ENCODE data around the gene FCHO2. TPM values are rescaled to one million over a fixed set of nuclear protein-coding genes. Genes with fewer than 3 reads are reported as not detected.

FCHO2 gene
- total RNA-seq, 1 experiment from 2014 or later = 5.8 TPM

DNA sequence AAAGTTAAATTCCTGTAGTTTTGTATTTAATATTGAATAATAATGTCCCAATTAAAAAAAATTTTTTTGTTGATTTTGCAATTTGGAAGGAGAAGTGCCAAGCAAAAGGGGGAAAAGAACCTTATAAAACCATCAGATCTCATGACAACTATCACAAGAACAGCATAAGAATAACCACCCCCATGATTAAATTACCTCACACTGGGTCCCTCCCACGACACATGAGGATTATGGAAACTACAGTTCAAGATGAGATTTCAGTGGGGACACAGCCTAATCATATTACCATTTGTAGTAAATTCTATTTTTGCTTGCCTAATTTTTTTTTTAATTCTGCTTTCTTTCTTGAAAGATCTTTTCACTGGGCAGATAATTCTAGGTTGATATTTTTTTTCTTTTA lies 33.4 kb upstream of the FCHO2 start:
- no peak overlapping the region for H4K5ac ChIP-seq (ENCODE audit: insufficient read length, low read depth, low read length)
- H3K27ac ChIP-seq (ENCODE audit: insufficient read length, low read depth, low read length) = no peak overlapping the region
- no peak overlapping the region for H2BK20ac ChIP-seq (ENCODE audit: low read depth, low read length, poor library complexity, severe bottlenecking)
- H4K20me1 ChIP-seq (ENCODE audit: control insufficient read depth, insufficient read depth, insufficient read length) = no peaks in the 10 kb centered on the region
- H3K27ac Mint-ChIP-seq = no peak overlapping the region
- no peaks in the 10 kb centered on the region for H3K79me2 ChIP-seq (ENCODE audit: insufficient read depth, low read length)
- no peak overlapping the region for H3K18ac ChIP-seq (ENCODE audit: insufficient read length, low read depth, low read length)
- H3K4me2 ChIP-seq (ENCODE audit: insufficient read depth, insufficient read length, low read length) = no peak overlapping the region
- H3K23me2 ChIP-seq (ENCODE audit: insufficient read length, low read depth, low read length, poor library complexity, severe bottlenecking) = no peaks in the 10 kb centered on the region
- no peaks in the 10 kb centered on the region for H3K9me3 ChIP-seq (ENCODE audit: control insufficient read depth, low read depth, low read length)
- H3K79me1 ChIP-seq (ENCODE audit: insufficient read depth, low read depth, low read length, poor library complexity, severe bottlenecking) = no peaks in the 10 kb centered on the region
- DNase-seq = no peak
- H3K56ac ChIP-seq (ENCODE audit: insufficient read length, low read depth, low read length) = no peak overlapping the region
- H3K4me1 Mint-ChIP-seq = peaks cover 5 to 7% of the 10 kb centered on the region in 2 experiments
- no peak overlapping the region for H2BK5ac ChIP-seq (ENCODE audit: insufficient read length, low read length)
- H3K27me3 Mint-ChIP-seq (ENCODE audit: low read depth) = no peaks in the 10 kb centered on the region
- H3K14ac ChIP-seq (ENCODE audit: insufficient read depth, low read length) = no peak overlapping the region
- H2AK5ac ChIP-seq (ENCODE audit: insufficient read length, low read length) = no peak overlapping the region
- no peak overlapping the region for H2BK12ac ChIP-seq (ENCODE audit: insufficient read length, low read depth, low read length)
- no peak for TF ChIP-seq CTCF (conservative IDR thresholded peaks at IDR 0.05)
- H3K23ac ChIP-seq (ENCODE audit: insufficient read length, low read depth, low read length) = no peak overlapping the region
- no peak overlapping the region for H4K8ac ChIP-seq (replicated peaks; ENCODE audit: insufficient read length, low read depth, low read length)
- no peak overlapping the region for H2BK120ac ChIP-seq (ENCODE audit: low read depth, low read length, poor library complexity, severe bottlenecking)
- peaks cover 0 to 14% (median 7%) of the 10 kb centered on the region in 3 experiments; a peak in 4 of 7 replicates for H3K36me3 Mint-ChIP-seq (ENCODE audit: insufficient read depth in 1 of 3, low read depth in 3 of 3)
- H3K4me1 ChIP-seq (ENCODE audit: insufficient read depth, low read length) = no peaks in the 10 kb centered on the region
- no peak overlapping the region for H2BK15ac ChIP-seq (ENCODE audit: low read depth, low read length)
- H3K4me3 Mint-ChIP-seq = no peak overlapping the region
- H3T11ph ChIP-seq (ENCODE audit: low read length) = no peak overlapping the region
- no CpG with 5 or more reads among the region's 1 CpG for WGBS (ENCODE audit: extremely low coverage, insufficient read length, low lambda C conversion rate)
- no peak overlapping the region for H2AFZ ChIP-seq (ENCODE audit: low read length)
- H3K9ac ChIP-seq (ENCODE audit: extremely low read depth, insufficient read length, low read length) = no peak overlapping the region
- H3K4ac ChIP-seq (ENCODE audit: low read depth, low read length) = no peak overlapping the region
- peaks cover 8 to 9% of the 10 kb centered on the region in 2 experiments; a peak in 3 of 5 replicates for H3K9me3 Mint-ChIP-seq
- no peak overlapping the region for H4K91ac ChIP-seq (ENCODE audit: insufficient read length, low read depth, low read length)
- no peaks in the 10 kb centered on the region for H3K27me3 ChIP-seq (ENCODE audit: insufficient read depth, low read length)
